ENCODE data around the gene SPINK14. TPM values are rescaled to one million over a fixed set of nuclear protein-coding genes. Genes with fewer than 3 reads are reported as not detected.

The SPINK14 gene
- total RNA-seq, 1 donor from 2014 or later, result not detected

GRCh38 chr5:148156609-148157008 is 11.7 kb upstream of the SPINK14 start:
- Histone ChIP-seq H3K4me3 (no peak overlapping the region), H3K27ac (replicated peaks) (no peak overlapping the region), H3K4me1 (no peaks in the 10 kb centered on the region), H3K9me3 (replicated peaks) (peaks cover 18% of the 10 kb centered on the region), H3K36me3 (no peaks in the 10 kb centered on the region), H3K27me3 (ENCODE audit: low read depth) (no peaks in the 10 kb centered on the region)
- TF ChIP-seq, protein P1, sequence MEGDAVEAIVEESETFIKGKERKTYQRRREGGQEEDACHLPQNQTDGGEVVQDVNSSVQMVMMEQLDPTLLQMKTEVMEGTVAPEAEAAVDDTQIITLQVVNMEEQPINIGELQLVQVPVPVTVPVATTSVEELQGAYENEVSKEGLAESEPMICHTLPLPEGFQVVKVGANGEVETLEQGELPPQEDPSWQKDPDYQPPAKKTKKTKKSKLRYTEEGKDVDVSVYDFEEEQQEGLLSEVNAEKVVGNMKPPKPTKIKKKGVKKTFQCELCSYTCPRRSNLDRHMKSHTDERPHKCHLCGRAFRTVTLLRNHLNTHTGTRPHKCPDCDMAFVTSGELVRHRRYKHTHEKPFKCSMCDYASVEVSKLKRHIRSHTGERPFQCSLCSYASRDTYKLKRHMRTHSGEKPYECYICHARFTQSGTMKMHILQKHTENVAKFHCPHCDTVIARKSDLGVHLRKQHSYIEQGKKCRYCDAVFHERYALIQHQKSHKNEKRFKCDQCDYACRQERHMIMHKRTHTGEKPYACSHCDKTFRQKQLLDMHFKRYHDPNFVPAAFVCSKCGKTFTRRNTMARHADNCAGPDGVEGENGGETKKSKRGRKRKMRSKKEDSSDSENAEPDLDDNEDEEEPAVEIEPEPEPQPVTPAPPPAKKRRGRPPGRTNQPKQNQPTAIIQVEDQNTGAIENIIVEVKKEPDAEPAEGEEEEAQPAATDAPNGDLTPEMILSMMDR (IDR thresholded peaks at IDR 0.05; ENCODE audit: borderline replicate concordance), result no peak
- no peak for DNase-seq
- intact Hi-C loops (cut with micrococcal nuclease), result no loop called here

GRCh38 chr5:148162038-148162437 is 6.3 kb upstream of the SPINK14 start:
- DNase-seq, result no peak
- TF ChIP-seq, protein P1 (IDR thresholded peaks at IDR 0.05; ENCODE audit: borderline replicate concordance), result no peak
- intact Hi-C loops (cut with micrococcal nuclease), result no loop called here
- H3K4me1 ChIP-seq, result no peaks in the 10 kb centered on the region
- no peaks in the 10 kb centered on the region for H3K9me3 ChIP-seq (replicated peaks)
- H3K27ac ChIP-seq (replicated peaks), result no peak overlapping the region
- H3K27me3 ChIP-seq (ENCODE audit: low read depth), result no peaks in the 10 kb centered on the region
- H3K4me3 ChIP-seq, result no peak overlapping the region
- no peaks in the 10 kb centered on the region for H3K36me3 ChIP-seq

GRCh38 chr5:148163345-148163744 is 5.0 kb upstream of the SPINK14 start:
- DNase-seq, result no peak
- H3K27ac ChIP-seq (replicated peaks), result no peak overlapping the region
- H3K4me3 ChIP-seq, result no peak overlapping the region
- no peaks in the 10 kb centered on the region for H3K9me3 ChIP-seq (replicated peaks)
- intact Hi-C loops (cut with micrococcal nuclease), result no loop called here
- TF ChIP-seq, protein P1 (IDR thresholded peaks at IDR 0.05; ENCODE audit: borderline replicate concordance), result no peak
- H3K4me1 ChIP-seq, result no peaks in the 10 kb centered on the region
- H3K36me3 ChIP-seq, result no peaks in the 10 kb centered on the region
- H3K27me3 ChIP-seq (ENCODE audit: low read depth), result no peaks in the 10 kb centered on the region

DNA sequence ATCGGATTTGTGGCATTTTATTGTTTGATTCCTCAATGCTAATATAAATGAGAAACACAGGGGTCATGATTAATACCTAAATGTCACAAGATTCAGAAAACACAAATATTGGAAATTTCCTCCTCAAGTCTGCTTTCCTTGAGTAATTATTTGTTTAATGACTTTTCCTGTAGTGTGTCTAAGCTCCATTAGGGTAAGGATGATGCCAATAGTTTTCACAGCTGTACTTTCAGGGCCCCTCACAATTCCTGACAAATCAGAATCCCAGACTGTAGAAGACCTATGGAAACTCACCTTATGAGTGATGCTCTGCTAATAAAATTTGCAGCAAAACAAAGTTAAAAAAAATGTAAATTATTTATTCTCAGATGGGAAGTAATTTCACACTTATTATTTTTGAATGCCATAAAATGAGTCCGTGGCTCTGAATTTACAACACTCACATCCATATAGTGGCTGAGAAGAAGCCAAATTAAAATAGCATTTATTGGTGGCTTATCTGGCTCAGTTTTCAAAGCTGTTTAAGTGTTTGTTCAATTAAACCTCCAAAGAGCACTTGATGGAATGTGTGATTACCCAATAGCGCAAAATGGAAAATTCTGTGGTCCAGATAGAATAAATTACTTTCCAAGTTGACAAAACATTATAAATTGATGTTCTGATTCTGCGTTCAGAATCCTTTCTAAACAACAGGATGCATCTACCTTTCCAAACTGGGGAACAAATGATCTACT is 1.6 kb upstream of the SPINK14 start:
- H3K4me1 ChIP-seq, result no peaks in the 10 kb centered on the region
- H3K9me3 ChIP-seq (replicated peaks), result no peaks in the 10 kb centered on the region
- intact Hi-C loops (cut with micrococcal nuclease), result no loop called here
- H3K36me3 ChIP-seq, result no peaks in the 10 kb centered on the region
- DNase-seq, result no peak
- no peaks in the 10 kb centered on the region for H3K27me3 ChIP-seq (ENCODE audit: low read depth)
- TF ChIP-seq, protein P1 (IDR thresholded peaks at IDR 0.05; ENCODE audit: borderline replicate concordance), result no peak
- H3K4me3 ChIP-seq, result no peak overlapping the region
- H3K27ac ChIP-seq (replicated peaks), result no peak overlapping the region

- Histone ChIP-seq H3K4me1 (no peaks in the 10 kb centered on the region), H3K27ac (replicated peaks) (no peak overlapping the region), H3K36me3 (no peaks in the 10 kb centered on the region), H3K4me3 (no peak overlapping the region), H3K27me3 (ENCODE audit: low read depth) (no peaks in the 10 kb centered on the region), H3K9me3 (replicated peaks) (no peaks in the 10 kb centered on the region)
- intact Hi-C loops (cut with micrococcal nuclease), result no loop called here
- no peak for DNase-seq
- TF ChIP-seq, protein P1 (IDR thresholded peaks at IDR 0.05; ENCODE audit: borderline replicate concordance), result no peak
Observed at GRCh38 chr5:148172377-148172776, 4.0 kb downstream of the SPINK14 start.

All from left ventricle myocardium inferior (tissue), 1 donor.